ENCODE data around the gene SLC4A5.

SLC4A5 gene

DNA sequence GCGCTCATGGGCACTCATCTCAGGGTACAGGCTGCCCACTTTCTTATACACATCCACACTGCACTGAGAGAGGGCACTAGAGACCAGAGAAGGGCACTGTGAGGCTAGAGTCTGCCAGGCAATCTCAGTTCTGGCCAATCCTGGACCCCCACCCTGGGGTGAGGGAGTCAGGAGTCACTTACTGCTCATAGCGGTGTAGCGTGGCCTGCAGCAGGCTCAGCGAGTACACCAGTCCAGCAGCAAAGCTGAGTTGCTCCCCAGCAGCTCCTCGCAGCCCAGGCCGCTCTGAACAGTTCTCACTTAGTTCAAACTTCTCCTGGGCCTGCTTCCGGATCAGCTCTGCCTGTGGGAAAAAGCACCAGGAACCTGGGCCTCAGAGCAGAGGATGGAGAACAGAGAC, 24.6 kb upstream of the SLC4A5 start:
- POLR2A ChIA-PET = interaction anchor here (0.6 kb wide), 1 partner anchor 273 kb away, joined by 3 read pairs; no protein-coding TSS in a partner anchor
- Histone ChIP-seq H3K27ac (ENCODE audit: extremely low read depth, low read depth, low read length) (no peak overlapping the region), H3K36me3 (ENCODE audit: control insufficient read depth in 2 of 2, insufficient read depth in 1 of 2, low read length in 2 of 2) (peaks cover 22 to 96% of the 10 kb centered on the region in 2 experiments; a peak in 2 of 3 replicates), H3K4me1 (ENCODE audit: control insufficient read depth, insufficient read depth, low read length) (peaks cover 2% of the 10 kb centered on the region; the same call in 1 of the 2 replicates), H3K9me3 (ENCODE audit: control insufficient read depth, insufficient read depth, low read depth, low read length) (no peaks in the 10 kb centered on the region), H3K4me3 (ENCODE audit: low read depth, low read length) (no peak overlapping the region)
- no peak for TF ChIP-seq ZNF335 (tag by site-specific recombination; conservative IDR thresholded peaks at IDR 0.05)
- no peak for TF ChIP-seq ZNF510 (tag by site-specific recombination; IDR thresholded peaks at IDR 0.05; ENCODE audit: insufficient replicate concordance)
- TF ChIP-seq ZNF654 (tag by site-specific recombination; IDR thresholded peaks at IDR 0.05; ENCODE audit: low read depth) = no peak
- no peak for TF ChIP-seq YY2 (tag by site-specific recombination; IDR thresholded peaks at IDR 0.05)
- CTCF ChIA-PET = interaction anchor here (0.6 kb wide), 1 partner anchor 117 kb away, joined by 3 read pairs; no protein-coding TSS in a partner anchor

DNA sequence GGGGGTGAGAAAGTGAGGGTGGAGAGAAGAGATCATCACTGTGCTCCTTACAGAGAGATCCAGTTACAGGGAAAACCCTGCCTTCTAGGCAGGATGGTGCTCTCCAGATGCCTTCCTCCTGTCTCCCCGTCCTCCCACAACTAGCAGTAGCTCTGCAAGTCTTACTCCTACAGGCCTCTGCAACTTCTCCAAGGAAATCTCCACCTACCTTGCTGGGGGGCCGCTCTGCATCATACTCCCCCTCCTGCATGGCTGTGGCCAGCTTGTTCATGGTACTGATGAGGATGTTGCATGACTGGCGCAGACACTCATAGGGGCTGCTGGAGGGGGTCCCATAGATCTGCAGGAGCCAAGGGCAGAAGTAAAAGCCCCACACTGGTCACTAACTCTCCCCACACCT, 22.8 kb upstream of the SLC4A5 start:
- Histone ChIP-seq H3K36me3 (ENCODE audit: control insufficient read depth in 2 of 2, insufficient read depth in 1 of 2, low read length in 2 of 2) (peaks cover 25 to 100% of the 10 kb centered on the region in 2 experiments), H3K4me3 (ENCODE audit: low read depth, low read length) (no peak overlapping the region), H3K4me1 (ENCODE audit: control insufficient read depth, insufficient read depth, low read length) (no peaks in the 10 kb centered on the region), H3K27ac (ENCODE audit: extremely low read depth, low read depth, low read length) (no peak overlapping the region), H3K9me3 (ENCODE audit: control insufficient read depth, insufficient read depth, low read depth, low read length) (no peaks in the 10 kb centered on the region)
- ChIA-PET CTCF (no interaction called here), POLR2A (no interaction called here)
- TF ChIP-seq ZSCAN4 (tag by site-specific recombination; IDR thresholded peaks at IDR 0.05) = no peak
- no peak for TF ChIP-seq MZF1 (tag by site-specific recombination; IDR thresholded peaks at IDR 0.05; ENCODE audit: borderline replicate concordance)
- TF ChIP-seq ZNF174 (tag by site-specific recombination; IDR thresholded peaks at IDR 0.05) = no peak
- no peak for TF ChIP-seq ZEB2 (tag by site-specific recombination; IDR thresholded peaks at IDR 0.05)
- TF ChIP-seq, protein P1, sequence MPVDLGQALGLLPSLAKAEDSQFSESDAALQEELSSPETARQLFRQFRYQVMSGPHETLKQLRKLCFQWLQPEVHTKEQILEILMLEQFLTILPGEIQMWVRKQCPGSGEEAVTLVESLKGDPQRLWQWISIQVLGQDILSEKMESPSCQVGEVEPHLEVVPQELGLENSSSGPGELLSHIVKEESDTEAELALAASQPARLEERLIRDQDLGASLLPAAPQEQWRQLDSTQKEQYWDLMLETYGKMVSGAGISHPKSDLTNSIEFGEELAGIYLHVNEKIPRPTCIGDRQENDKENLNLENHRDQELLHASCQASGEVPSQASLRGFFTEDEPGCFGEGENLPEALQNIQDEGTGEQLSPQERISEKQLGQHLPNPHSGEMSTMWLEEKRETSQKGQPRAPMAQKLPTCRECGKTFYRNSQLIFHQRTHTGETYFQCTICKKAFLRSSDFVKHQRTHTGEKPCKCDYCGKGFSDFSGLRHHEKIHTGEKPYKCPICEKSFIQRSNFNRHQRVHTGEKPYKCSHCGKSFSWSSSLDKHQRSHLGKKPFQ (tag by site-specific recombination; IDR thresholded peaks at IDR 0.05) = no peak
- no peak for TF ChIP-seq SP7 (tag by site-specific recombination; IDR thresholded peaks at IDR 0.05)
- TF ChIP-seq ZNF692 (tag by site-specific recombination; IDR thresholded peaks at IDR 0.05) = no peak
- TF ChIP-seq MYNN (tag by site-specific recombination; IDR thresholded peaks at IDR 0.05; ENCODE audit: borderline replicate concordance) = no peak
- no peak for TF ChIP-seq TCF7L2 (IDR thresholded peaks at IDR 0.05; ENCODE audit: borderline replicate concordance, low read depth, low read length)
- TF ChIP-seq ZNF600 (tag by site-specific recombination; IDR thresholded peaks at IDR 0.05) = no peak
- TF ChIP-seq, protein P2, sequence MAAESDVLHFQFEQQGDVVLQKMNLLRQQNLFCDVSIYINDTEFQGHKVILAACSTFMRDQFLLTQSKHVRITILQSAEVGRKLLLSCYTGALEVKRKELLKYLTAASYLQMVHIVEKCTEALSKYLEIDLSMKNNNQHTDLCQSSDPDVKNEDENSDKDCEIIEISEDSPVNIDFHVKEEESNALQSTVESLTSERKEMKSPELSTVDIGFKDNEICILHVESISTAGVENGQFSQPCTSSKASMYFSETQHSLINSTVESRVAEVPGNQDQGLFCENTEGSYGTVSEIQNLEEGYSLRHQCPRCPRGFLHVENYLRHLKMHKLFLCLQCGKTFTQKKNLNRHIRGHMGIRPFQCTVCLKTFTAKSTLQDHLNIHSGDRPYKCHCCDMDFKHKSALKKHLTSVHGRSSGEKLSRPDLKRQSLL (tag by site-specific recombination; IDR thresholded peaks at IDR 0.05) = no peak
- TF ChIP-seq, protein P3, sequence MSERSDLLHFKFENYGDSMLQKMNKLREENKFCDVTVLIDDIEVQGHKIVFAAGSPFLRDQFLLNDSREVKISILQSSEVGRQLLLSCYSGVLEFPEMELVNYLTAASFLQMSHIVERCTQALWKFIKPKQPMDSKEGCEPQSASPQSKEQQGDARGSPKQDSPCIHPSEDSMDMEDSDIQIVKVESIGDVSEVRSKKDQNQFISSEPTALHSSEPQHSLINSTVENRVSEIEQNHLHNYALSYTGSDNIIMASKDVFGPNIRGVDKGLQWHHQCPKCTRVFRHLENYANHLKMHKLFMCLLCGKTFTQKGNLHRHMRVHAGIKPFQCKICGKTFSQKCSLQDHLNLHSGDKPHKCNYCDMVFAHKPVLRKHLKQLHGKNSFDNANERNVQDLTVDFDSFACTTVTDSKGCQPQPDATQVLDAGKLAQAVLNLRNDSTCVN (tag by site-specific recombination; optimal IDR thresholded peaks at IDR 0.05) = no peak

All from HEK293 (cell line).